DND-41 (cell line): ENCODE data around the gene CALY.

Source experiments
- CTCF ChIP-seq: IDR thresholded peaks from 2 replicates; pipeline ENCODE4 v1.5.1; 2012; ENCODE audit warnings: borderline replicate concordance, low read length, moderate library complexity, mild to moderate bottlenecking; ENCODE audit not compliant: poor library complexity, severe bottlenecking; ENCODE audit errors: extremely low read depth
- EZH2 ChIP-seq: IDR thresholded peaks from 3 replicates; pipeline ENCODE4 v1.6.1; 2012; ENCODE audit warnings: borderline replicate concordance, low read depth, mild to moderate bottlenecking, moderate library complexity, low read length, inconsistent platforms; ENCODE audit not compliant: severe bottlenecking

- TF ChIP-seq CTCF (no peak), EZH2 (no peak)
Measured at GRCh38 chr10:133274751-133275683, 61.7 kb downstream of the CALY start.
